DND-41 (cell line): ENCODE data around the gene CEBPG.

Source experiments
- CTCF ChIP-seq: IDR thresholded peaks from 2 replicates; pipeline ENCODE4 v1.5.1; 2012; ENCODE audit warnings: borderline replicate concordance, low read length, moderate library complexity, mild to moderate bottlenecking; ENCODE audit not compliant: poor library complexity, severe bottlenecking; ENCODE audit errors: extremely low read depth
- EZH2 ChIP-seq: IDR thresholded peaks from 3 replicates; pipeline ENCODE4 v1.6.1; 2012; ENCODE audit warnings: borderline replicate concordance, low read depth, mild to moderate bottlenecking, moderate library complexity, low read length, inconsistent platforms; ENCODE audit not compliant: severe bottlenecking

DNA sequence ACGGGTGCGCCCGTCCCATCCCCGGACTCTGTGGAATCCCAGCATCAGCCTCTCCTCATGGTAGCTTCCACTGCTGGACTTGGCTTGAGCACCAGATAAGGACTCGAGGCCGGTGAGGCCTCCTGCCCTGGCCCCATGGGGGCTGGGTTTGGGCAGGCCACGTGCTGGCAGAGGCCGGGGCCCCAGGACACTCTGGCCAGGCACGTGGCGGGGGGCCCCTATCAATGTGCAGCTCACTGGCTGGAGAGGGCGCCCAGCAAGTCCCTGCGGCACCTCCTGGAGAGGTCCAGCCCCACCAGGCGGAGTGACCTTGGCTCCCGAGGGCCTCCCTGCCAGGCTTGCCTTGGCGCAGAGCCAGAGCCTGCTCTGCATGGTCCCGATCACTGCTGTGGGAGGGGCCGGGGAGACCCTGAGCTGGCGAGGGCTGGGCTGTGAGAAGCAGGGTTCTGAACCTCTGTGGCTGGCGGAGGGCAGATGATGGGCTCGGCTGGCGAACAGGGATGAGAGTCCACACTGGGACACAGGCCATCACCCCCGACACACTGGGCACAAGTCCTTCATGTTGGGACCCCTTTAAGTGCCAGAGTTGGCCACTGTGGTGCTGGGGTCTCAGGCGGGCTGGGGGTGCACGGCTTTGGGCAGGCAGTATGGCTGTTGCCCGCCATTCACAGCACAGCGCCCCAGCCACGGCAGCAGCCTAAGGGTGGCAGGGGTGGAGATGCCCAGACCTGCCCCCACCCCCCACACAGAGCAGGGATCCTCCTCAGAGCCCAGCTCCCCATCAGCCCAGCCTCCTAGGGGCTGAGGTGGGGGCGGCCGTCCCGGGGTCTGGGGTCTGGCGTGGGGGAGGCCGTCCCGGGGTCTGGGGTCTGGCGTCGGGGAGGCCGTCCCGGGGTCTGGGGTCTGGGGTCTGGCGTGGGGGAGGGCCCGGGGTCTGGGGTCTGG lies 19.1 kb downstream of the CEBPG start:
- no peak for TF ChIP-seq CTCF
- TF ChIP-seq EZH2: no peak
